Activated CD4-positive, alpha-beta T cell treated with anti-CD3 and anti-CD28 coated beads, Interleukin-2, amount 10 ng/mL, durations not matched to agents 24 days and 14 days (primary cell): Measurements from ENCODE around the gene TM2D1. TPM values are rescaled to one million over a fixed set of nuclear protein-coding genes. Genes with fewer than 3 reads are reported as not detected.

Experiments
- total RNA-seq: library from RNA; stranded (reverse); gene quantifications from 2 replicates; pipeline ENCODE4 v1.2.3, GENCODE V29; 2022

Gene TM2D1
- total RNA-seq, 1 donor from 2014 or later = 29.8 TPM

Other genes starting within 250 kb of the TM2D1 start
- gene PATJ, start 17.3 kb upstream of the TM2D1 start, total RNA-seq = 5.0 and 5.1 TPM in 2 replicates